Measurements from ENCODE around the gene DLGAP4.

GRCh38 chr20:36320261-36320897 is 14.2 kb downstream of the DLGAP4 start:
- no peak for TF ChIP-seq CTCF (IDR thresholded peaks at IDR 0.05)
- no peak for TF ChIP-seq POLR2A (IDR thresholded peaks at IDR 0.05)

All from body of pancreas (tissue), 4 donors.